ENCODE results near the gene ARID5B.

Gene ARID5B

DNA sequence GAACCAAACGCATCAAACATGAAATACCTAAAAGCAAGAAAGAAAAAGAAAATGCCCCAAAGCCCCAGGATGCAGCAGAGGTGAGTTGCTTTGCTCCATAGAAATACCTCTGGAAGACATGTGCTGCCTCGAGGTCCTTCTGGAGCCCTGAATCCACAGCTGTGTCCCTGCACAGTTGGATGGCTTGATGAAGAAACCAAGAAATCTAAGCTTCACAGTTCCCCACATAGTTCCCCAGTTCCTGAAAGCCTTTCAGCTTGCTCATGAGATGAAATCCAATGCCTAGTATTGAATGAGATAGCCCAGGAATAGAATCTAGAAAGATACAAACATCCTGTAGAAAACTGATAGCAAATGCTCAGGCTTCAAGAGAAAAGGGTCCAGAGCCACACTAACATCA, 184.3 kb downstream of the ARID5B start:
- TF ChIP-seq, protein P1, sequence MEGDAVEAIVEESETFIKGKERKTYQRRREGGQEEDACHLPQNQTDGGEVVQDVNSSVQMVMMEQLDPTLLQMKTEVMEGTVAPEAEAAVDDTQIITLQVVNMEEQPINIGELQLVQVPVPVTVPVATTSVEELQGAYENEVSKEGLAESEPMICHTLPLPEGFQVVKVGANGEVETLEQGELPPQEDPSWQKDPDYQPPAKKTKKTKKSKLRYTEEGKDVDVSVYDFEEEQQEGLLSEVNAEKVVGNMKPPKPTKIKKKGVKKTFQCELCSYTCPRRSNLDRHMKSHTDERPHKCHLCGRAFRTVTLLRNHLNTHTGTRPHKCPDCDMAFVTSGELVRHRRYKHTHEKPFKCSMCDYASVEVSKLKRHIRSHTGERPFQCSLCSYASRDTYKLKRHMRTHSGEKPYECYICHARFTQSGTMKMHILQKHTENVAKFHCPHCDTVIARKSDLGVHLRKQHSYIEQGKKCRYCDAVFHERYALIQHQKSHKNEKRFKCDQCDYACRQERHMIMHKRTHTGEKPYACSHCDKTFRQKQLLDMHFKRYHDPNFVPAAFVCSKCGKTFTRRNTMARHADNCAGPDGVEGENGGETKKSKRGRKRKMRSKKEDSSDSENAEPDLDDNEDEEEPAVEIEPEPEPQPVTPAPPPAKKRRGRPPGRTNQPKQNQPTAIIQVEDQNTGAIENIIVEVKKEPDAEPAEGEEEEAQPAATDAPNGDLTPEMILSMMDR (conservative IDR thresholded peaks at IDR 0.05; ENCODE audit: low read depth, low read length), result no peak
- no peaks in the 10 kb centered on the region for H4K20me1 ChIP-seq (ENCODE audit: insufficient read depth)
- H3K4me3 ChIP-seq (IDR thresholded peaks at IDR 0.05; ENCODE audit: insufficient read depth, low read depth, low read length), result no peak overlapping the region
- no peaks in the 10 kb centered on the region for H3K36me3 ChIP-seq (ENCODE audit: insufficient read depth)
- no peak overlapping the region for H2AFZ ChIP-seq (ENCODE audit: low read depth)
- no peaks in the 10 kb centered on the region for H3K27me3 ChIP-seq (ENCODE audit: insufficient read depth, low read depth)
- H3K4me2 ChIP-seq, result no peak overlapping the region
- no peaks in the 10 kb centered on the region for H3K79me2 ChIP-seq (ENCODE audit: insufficient read depth, low read depth)
- no peak overlapping the region for H3K27ac ChIP-seq
- no peak overlapping the region for H3K9ac ChIP-seq
- no peaks in the 10 kb centered on the region for H3K4me1 ChIP-seq (ENCODE audit: low read depth, poor library complexity, severe bottlenecking)

- H3K4me3 ChIP-seq (IDR thresholded peaks at IDR 0.05; ENCODE audit: insufficient read depth, low read depth, low read length), result no peak overlapping the region
Measured at GRCh38 chr10:62087329-62087728, 185.8 kb downstream of the ARID5B start.

GRCh38 chr10:62088786-62089185, 187.3 kb downstream of the ARID5B start:
- H3K27me3 ChIP-seq (ENCODE audit: insufficient read depth, low read depth), result no peaks in the 10 kb centered on the region
- H3K9ac ChIP-seq, result no peak overlapping the region
- H2AFZ ChIP-seq (ENCODE audit: low read depth), result no peak overlapping the region
- no peak overlapping the region for H3K4me2 ChIP-seq
- no peak overlapping the region for H3K4me3 ChIP-seq (IDR thresholded peaks at IDR 0.05; ENCODE audit: insufficient read depth, low read depth, low read length)
- no peaks in the 10 kb centered on the region for H3K36me3 ChIP-seq (ENCODE audit: insufficient read depth)
- H3K79me2 ChIP-seq (ENCODE audit: insufficient read depth, low read depth), result no peaks in the 10 kb centered on the region
- TF ChIP-seq, protein P1 (conservative IDR thresholded peaks at IDR 0.05; ENCODE audit: low read depth, low read length), result no peak
- H3K4me1 ChIP-seq (ENCODE audit: low read depth, poor library complexity, severe bottlenecking), result no peaks in the 10 kb centered on the region
- no peak overlapping the region for H3K27ac ChIP-seq
- H4K20me1 ChIP-seq (ENCODE audit: insufficient read depth), result no peaks in the 10 kb centered on the region

More at GRCh38 chr10:62087329-62087728, 185.8 kb downstream of the ARID5B start:
- Histone ChIP-seq H3K9ac (no peak overlapping the region), H3K4me2 (no peak overlapping the region), H4K20me1 (ENCODE audit: insufficient read depth) (no peaks in the 10 kb centered on the region), H3K27ac (no peak overlapping the region), H3K36me3 (ENCODE audit: insufficient read depth) (no peaks in the 10 kb centered on the region), H2AFZ (ENCODE audit: low read depth) (no peak overlapping the region), H3K79me2 (ENCODE audit: insufficient read depth, low read depth) (no peaks in the 10 kb centered on the region), H3K27me3 (ENCODE audit: insufficient read depth, low read depth) (no peaks in the 10 kb centered on the region), H3K4me1 (ENCODE audit: low read depth, poor library complexity, severe bottlenecking) (no peaks in the 10 kb centered on the region)
- TF ChIP-seq, protein P1 (conservative IDR thresholded peaks at IDR 0.05; ENCODE audit: low read depth, low read length), result no peak

DNA sequence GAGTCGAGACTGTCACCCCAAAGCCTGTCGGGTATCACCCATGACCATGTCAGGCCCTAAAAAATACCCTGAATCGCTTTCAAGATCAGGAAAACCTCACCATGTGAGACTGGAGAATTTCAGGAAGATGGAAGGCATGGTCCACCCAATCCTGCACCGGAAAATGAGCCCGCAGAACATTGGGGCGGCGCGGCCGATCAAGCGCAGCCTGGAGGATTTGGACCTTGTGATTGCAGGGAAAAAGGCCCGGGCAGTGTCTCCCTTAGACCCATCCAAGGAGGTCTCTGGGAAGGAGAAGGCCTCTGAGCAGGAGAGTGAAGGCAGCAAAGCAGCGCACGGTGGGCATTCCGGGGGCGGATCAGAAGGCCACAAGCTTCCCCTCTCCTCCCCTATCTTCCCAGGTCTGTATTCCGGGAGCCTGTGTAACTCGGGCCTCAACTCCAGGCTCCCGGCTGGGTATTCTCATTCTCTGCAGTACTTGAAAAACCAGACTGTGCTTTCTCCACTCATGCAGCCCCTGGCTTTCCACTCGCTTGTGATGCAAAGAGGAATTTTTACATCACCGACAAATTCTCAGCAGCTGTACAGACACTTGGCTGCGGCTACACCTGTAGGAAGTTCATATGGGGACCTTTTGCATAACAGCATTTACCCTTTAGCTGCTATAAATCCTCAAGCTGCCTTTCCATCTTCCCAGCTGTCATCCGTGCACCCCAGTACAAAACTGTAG, 191.0 kb downstream of the ARID5B start:
- Histone ChIP-seq H3K4me1 (ENCODE audit: low read depth, poor library complexity, severe bottlenecking) (no peaks in the 10 kb centered on the region), H3K79me2 (ENCODE audit: insufficient read depth, low read depth) (no peaks in the 10 kb centered on the region), H3K4me3 (IDR thresholded peaks at IDR 0.05; ENCODE audit: insufficient read depth, low read depth, low read length) (no peak overlapping the region), H3K36me3 (ENCODE audit: insufficient read depth) (no peaks in the 10 kb centered on the region), H2AFZ (ENCODE audit: low read depth) (no peak overlapping the region), H3K27ac (no peak overlapping the region), H3K27me3 (ENCODE audit: insufficient read depth, low read depth) (no peaks in the 10 kb centered on the region), H3K9ac (no peak overlapping the region), H3K4me2 (no peak overlapping the region), H4K20me1 (ENCODE audit: insufficient read depth) (no peaks in the 10 kb centered on the region)
- TF ChIP-seq, protein P1 (conservative IDR thresholded peaks at IDR 0.05; ENCODE audit: low read depth, low read length), result no peak
